Left ventricle myocardium inferior (tissue), 1 donor: ENCODE measurements around the gene PPM1H. TPM values are rescaled to one million over a fixed set of nuclear protein-coding genes. Genes with fewer than 3 reads are reported as not detected.

Experiments used
- DNase-seq: peaks from one replicate; pipeline ENCODE4 v3.0.0-alpha.2; 2020
- H3K27ac ChIP-seq: fragments of 200-600 bp; replicated peaks from 2 replicates; pipeline ENCODE4 v1.8.0; 2021
- H3K27me3 ChIP-seq: fragments of 200-600 bp; 2 replicates; pipeline ENCODE4 v1.8.0; 2021; ENCODE audit warnings: low read depth
- H3K36me3 ChIP-seq: fragments of 200-600 bp; 2 replicates; pipeline ENCODE4 v1.8.0; 2021
- H3K4me1 ChIP-seq: fragments of 200-600 bp; 2 replicates; pipeline ENCODE4 v1.8.0; 2021
- H3K4me3 ChIP-seq: fragments of 200-600 bp; 2 replicates; pipeline ENCODE4 v1.8.0; 2021; ENCODE audit warnings: mild to moderate bottlenecking, moderate library complexity
- H3K9me3 ChIP-seq: fragments of 200-600 bp; replicated peaks from 2 replicates; pipeline ENCODE4 v1.8.0; 2021
- intact Hi-C: fragments of 100-400 bp; cut with micrococcal nuclease; formaldehyde crosslinking; loops from one replicate; pipeline ENCODE4 v1.11.0; 2022
- total RNA-seq: library from RNA; stranded (reverse); fragmentation: NEBNext Ultra II Directional; extraction: Animal tissue kit (Norgen Biotek cat#: 25700); gene quantifications from one replicate; pipeline ENCODE4 v1.2.1, GENCODE V29; 2021
- TF ChIP-seq, protein P1 (sequence below): fragments of 200-600 bp; IDR thresholded peaks from 2 replicates; pipeline ENCODE4 v1.8.0; 2021; ENCODE audit warnings: antibody characterized with exemption, mild to moderate bottlenecking, borderline replicate concordance
- donor health status: DM: no; HTN: yes; CAD: no; lungs with severe emphysema.

PPM1H gene
- total RNA-seq, 1 donor from 2014 or later: 6.0 TPM

- peaks cover 14% of the 10 kb centered on the region for H3K36me3 ChIP-seq
- no peaks in the 10 kb centered on the region for H3K27me3 ChIP-seq
- intact Hi-C loops: no loop called here
- H3K4me1 ChIP-seq: peaks cover 5% of the 10 kb centered on the region
- no peaks in the 10 kb centered on the region for H3K9me3 ChIP-seq
- no peak overlapping the region for H3K27ac ChIP-seq
- no peak for DNase-seq
- TF ChIP-seq, protein P1, sequence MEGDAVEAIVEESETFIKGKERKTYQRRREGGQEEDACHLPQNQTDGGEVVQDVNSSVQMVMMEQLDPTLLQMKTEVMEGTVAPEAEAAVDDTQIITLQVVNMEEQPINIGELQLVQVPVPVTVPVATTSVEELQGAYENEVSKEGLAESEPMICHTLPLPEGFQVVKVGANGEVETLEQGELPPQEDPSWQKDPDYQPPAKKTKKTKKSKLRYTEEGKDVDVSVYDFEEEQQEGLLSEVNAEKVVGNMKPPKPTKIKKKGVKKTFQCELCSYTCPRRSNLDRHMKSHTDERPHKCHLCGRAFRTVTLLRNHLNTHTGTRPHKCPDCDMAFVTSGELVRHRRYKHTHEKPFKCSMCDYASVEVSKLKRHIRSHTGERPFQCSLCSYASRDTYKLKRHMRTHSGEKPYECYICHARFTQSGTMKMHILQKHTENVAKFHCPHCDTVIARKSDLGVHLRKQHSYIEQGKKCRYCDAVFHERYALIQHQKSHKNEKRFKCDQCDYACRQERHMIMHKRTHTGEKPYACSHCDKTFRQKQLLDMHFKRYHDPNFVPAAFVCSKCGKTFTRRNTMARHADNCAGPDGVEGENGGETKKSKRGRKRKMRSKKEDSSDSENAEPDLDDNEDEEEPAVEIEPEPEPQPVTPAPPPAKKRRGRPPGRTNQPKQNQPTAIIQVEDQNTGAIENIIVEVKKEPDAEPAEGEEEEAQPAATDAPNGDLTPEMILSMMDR: no peak
- H3K4me3 ChIP-seq: no peak overlapping the region
Observed at GRCh38 chr12:62642486-62642885, 292.5 kb downstream of the PPM1H start.

GRCh38 chr12:62640910-62641448, 294.0 kb downstream of the PPM1H start:
- H3K4me1 ChIP-seq: no peaks in the 10 kb centered on the region
- intact Hi-C loops: no loop called here
- H3K27me3 ChIP-seq: no peaks in the 10 kb centered on the region
- no peaks in the 10 kb centered on the region for H3K9me3 ChIP-seq
- TF ChIP-seq, protein P1: no peak
- no peak overlapping the region for H3K27ac ChIP-seq
- no peak for DNase-seq
- no peak overlapping the region for H3K4me3 ChIP-seq
- H3K36me3 ChIP-seq: no peaks in the 10 kb centered on the region

DNA sequence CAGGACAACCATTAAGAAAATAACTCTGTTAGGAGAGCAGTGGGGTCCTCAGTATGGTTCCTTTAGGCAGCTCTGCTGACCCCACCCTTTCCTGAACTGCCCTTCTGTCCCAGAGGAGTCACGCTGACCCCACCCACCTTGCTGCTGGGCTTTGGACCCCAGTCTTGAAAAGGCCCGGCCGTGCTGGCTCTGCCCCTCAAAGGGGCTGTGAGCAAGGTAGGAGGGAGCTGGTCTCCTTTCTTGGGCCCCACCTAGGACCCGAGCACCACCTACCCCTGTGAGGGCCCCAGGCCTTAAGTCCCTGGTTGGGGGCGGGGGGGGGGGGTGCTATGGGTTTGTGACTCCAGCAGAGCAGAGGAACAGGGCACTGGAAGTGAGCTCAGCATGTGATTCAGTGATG, 297.3 kb downstream of the PPM1H start:
- no peak overlapping the region for H3K4me3 ChIP-seq
- no peaks in the 10 kb centered on the region for H3K9me3 ChIP-seq
- H3K4me1 ChIP-seq: peaks cover 2% of the 10 kb centered on the region
- no peak overlapping the region for H3K27ac ChIP-seq
- intact Hi-C loops: no loop called here
- TF ChIP-seq, protein P1: no peak
- no peak for DNase-seq
- no peaks in the 10 kb centered on the region for H3K36me3 ChIP-seq
- H3K27me3 ChIP-seq: no peaks in the 10 kb centered on the region

DNA sequence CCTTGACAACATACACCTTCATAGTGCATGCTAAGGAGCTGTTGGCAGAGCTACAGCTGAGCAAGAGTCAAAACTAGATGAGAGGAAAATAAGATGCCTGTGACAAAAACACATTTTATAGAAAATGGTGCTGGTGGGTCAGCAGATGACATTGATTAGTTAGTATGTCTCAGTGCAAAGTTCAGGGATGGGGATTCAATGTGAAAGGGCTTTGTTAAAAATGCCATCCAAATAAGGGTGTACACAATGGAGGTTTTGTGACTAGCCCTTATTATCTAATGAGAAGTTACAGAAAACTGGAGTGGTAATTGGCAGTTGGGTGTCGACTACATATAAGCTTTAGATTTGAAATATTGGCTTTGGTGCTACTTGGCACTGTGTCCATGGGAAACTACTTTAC, 299.3 kb downstream of the PPM1H start:
- no peak for DNase-seq
- TF ChIP-seq, protein P1: no peak
- no peaks in the 10 kb centered on the region for H3K27me3 ChIP-seq
- H3K4me1 ChIP-seq: peaks cover 19% of the 10 kb centered on the region
- no peak overlapping the region for H3K27ac ChIP-seq
- no peak overlapping the region for H3K4me3 ChIP-seq
- intact Hi-C loops: no loop called here
- no peaks in the 10 kb centered on the region for H3K36me3 ChIP-seq
- no peaks in the 10 kb centered on the region for H3K9me3 ChIP-seq

- intact Hi-C loops: no loop called here
- Histone ChIP-seq H3K27me3 (no peaks in the 10 kb centered on the region), H3K9me3 (no peaks in the 10 kb centered on the region), H3K4me3 (peak overlapping the region; percentile 77), H3K27ac (peak overlapping the region; percentile 85), H3K36me3 (no peaks in the 10 kb centered on the region), H3K4me1 (peaks cover 19% of the 10 kb centered on the region)
- DNase-seq: peak; percentile 61
- TF ChIP-seq, protein P1: no peak
Observed at GRCh38 chr12:62632411-62632918, 302.5 kb downstream of the PPM1H start.
